ENCODE measurements around the gene IFT27.
"Not testable (repeated sequence)": the region's sequence is repeated elsewhere in the genome, so short reads cannot be mapped to it uniquely, and the experiment has no call there.

Gene IFT27

DNA sequence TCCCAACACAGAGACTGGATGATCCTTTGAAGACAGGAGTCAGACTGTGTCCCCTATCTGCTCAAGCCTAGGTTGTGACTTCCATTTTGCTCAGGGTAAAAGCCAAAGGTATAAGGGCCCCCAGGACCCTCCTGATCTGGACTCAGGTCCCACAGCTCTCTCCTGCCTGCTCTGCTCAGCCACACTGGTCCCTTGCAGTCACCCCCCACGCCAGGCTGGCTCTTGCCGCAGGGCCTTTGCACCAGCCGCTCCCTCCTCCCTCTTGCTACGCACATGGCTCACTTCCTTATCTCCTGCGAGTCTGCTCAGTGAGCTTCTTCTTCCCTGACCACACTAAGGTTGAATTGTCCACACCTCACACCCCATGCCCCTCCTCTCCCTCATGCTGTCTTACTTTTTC lies 44.0 kb downstream of the IFT27 start:
- H3K4me3 ChIP-seq (ENCODE audit: low read depth, low read length): no peak overlapping the region
- H3K4me1 ChIP-seq (ENCODE audit: control insufficient read depth, insufficient read depth, low read length): no peaks in the 10 kb centered on the region
- H3K9ac ChIP-seq (ENCODE audit: low read length): no peak overlapping the region
- no peaks in the 10 kb centered on the region for H3K36me3 ChIP-seq (ENCODE audit: control insufficient read depth, insufficient read depth, low read length)
- no peaks in the 10 kb centered on the region for H3K9me3 ChIP-seq (ENCODE audit: control insufficient read depth, insufficient read depth, low read depth, low read length)
- H3K27ac ChIP-seq (ENCODE audit: low read depth, low read length): no peak overlapping the region
- H3K27me3 ChIP-seq (ENCODE audit: control insufficient read depth, insufficient read depth, low read length): peaks cover 10% of the 10 kb centered on the region; the same call in 1 of the 2 replicates

GRCh38 chr22:36731321-36731720 lies 44.6 kb downstream of the IFT27 start:
- H3K4me1 ChIP-seq (ENCODE audit: control insufficient read depth, insufficient read depth, low read length); H3K4me3 ChIP-seq (ENCODE audit: low read depth, low read length); H3K36me3 ChIP-seq (ENCODE audit: control insufficient read depth, insufficient read depth, low read length); H3K27ac ChIP-seq (ENCODE audit: low read depth, low read length); H3K9me3 ChIP-seq (ENCODE audit: control insufficient read depth, insufficient read depth, low read depth, low read length); H3K9ac ChIP-seq (ENCODE audit: low read length): not testable (repeated sequence)
- peaks cover 11% of the 10 kb centered on the region; the same call in 1 of the 2 replicates for H3K27me3 ChIP-seq (ENCODE audit: control insufficient read depth, insufficient read depth, low read length)

DNA sequence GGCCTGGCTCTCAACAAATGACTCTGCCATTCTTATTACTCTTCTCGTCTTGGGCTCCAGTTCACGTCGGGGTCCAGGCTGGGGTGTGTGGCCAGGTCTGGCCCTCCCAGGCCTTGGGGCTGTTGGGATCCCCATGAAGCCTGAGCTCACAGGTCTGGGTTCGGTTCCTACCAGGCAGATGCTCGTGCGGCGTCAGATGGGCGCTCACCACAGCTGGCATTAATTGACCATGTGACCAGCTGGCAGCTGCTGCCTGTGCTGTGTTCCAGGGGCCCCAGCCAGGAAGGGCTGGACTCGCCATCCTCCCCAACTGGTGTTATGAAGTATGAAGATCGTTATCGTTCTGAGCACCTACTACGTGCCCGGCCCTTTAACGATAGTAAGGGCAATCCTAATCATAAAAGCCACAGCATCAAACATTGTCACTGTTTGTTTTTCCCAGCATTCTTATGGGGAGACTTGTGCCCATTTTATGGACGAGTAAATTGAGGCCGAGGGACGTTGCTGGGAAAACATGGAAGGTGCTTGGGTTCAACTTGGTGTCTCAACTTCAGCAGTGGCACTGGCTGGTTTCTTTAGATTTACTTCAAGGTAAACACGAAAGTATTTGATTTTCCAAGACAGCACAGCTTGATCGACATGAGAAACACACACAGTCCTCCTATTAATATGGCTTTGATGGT lies 45.6 kb downstream of the IFT27 start:
- Histone ChIP-seq H3K4me3 (ENCODE audit: low read depth, low read length) (no peak overlapping the region), H3K9ac (ENCODE audit: low read length) (no peak overlapping the region), H3K9me3 (ENCODE audit: control insufficient read depth, insufficient read depth, low read depth, low read length) (no peaks in the 10 kb centered on the region), H3K27ac (ENCODE audit: low read depth, low read length) (no peak overlapping the region), H3K36me3 (ENCODE audit: control insufficient read depth, insufficient read depth, low read length) (no peaks in the 10 kb centered on the region), H3K4me1 (ENCODE audit: control insufficient read depth, insufficient read depth, low read length) (no peaks in the 10 kb centered on the region), H3K27me3 (ENCODE audit: control insufficient read depth, insufficient read depth, low read length) (0 out of 2 replicates have a peak, but pooled peaks cover 4% of the 10 kb centered on the region)

DNA sequence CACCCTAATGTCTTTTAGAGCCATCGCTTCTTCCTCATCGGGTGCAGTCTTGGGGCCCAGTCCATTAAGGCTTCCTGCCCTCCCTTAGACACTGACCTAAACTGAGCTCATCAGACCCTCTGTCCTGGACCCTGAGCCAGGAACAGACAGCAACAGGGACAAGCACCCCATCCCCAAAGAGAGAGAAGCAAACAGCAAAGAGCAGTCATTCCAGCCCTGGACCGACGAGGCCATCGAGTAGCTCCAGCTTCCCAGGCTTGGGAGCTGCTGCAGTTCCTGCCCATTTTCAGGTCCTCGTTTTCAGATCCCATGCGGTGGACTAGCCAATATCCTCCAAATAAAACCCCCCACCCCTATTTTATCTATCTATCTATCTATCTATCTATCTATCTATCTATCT lies 46.6 kb downstream of the IFT27 start:
- no peak overlapping the region for H3K27ac ChIP-seq (ENCODE audit: low read depth, low read length)
- H3K9ac ChIP-seq (ENCODE audit: low read length): no peak overlapping the region
- H3K27me3 ChIP-seq (ENCODE audit: control insufficient read depth, insufficient read depth, low read length): 0 out of 2 replicates have a peak, but pooled peaks cover 3% of the 10 kb centered on the region
- H3K4me3 ChIP-seq (ENCODE audit: low read depth, low read length): no peak overlapping the region
- H3K36me3 ChIP-seq (ENCODE audit: control insufficient read depth, insufficient read depth, low read length): no peaks in the 10 kb centered on the region
- H3K4me1 ChIP-seq (ENCODE audit: control insufficient read depth, insufficient read depth, low read length): no peaks in the 10 kb centered on the region
- H3K9me3 ChIP-seq (ENCODE audit: control insufficient read depth, insufficient read depth, low read depth, low read length): no peaks in the 10 kb centered on the region

- H3K9ac ChIP-seq (ENCODE audit: low read length): no peak overlapping the region
- no peaks in the 10 kb centered on the region for H3K36me3 ChIP-seq (ENCODE audit: control insufficient read depth, insufficient read depth, low read length)
- no peak overlapping the region for H3K27ac ChIP-seq (ENCODE audit: low read depth, low read length)
- no peak overlapping the region for H3K4me3 ChIP-seq (ENCODE audit: low read depth, low read length)
- 0 out of 2 replicates have a peak, but pooled peaks cover 3% of the 10 kb centered on the region for H3K27me3 ChIP-seq (ENCODE audit: control insufficient read depth, insufficient read depth, low read length)
- no peaks in the 10 kb centered on the region for H3K4me1 ChIP-seq (ENCODE audit: control insufficient read depth, insufficient read depth, low read length)
- no peaks in the 10 kb centered on the region for H3K9me3 ChIP-seq (ENCODE audit: control insufficient read depth, insufficient read depth, low read depth, low read length)
These were observed 47.4 kb downstream of the IFT27 start for GRCh38 chr22:36728505-36728904.

GRCh38 chr22:36727927-36728488 lies 47.9 kb downstream of the IFT27 start:
- Histone ChIP-seq H3K36me3 (ENCODE audit: control insufficient read depth, insufficient read depth, low read length) (no peaks in the 10 kb centered on the region), H3K27ac (ENCODE audit: low read depth, low read length) (no peak overlapping the region), H3K9me3 (ENCODE audit: control insufficient read depth, insufficient read depth, low read depth, low read length) (no peaks in the 10 kb centered on the region), H3K4me3 (ENCODE audit: low read depth, low read length) (no peak overlapping the region), H3K4me1 (ENCODE audit: control insufficient read depth, insufficient read depth, low read length) (no peaks in the 10 kb centered on the region), H3K27me3 (ENCODE audit: control insufficient read depth, insufficient read depth, low read length) (0 out of 2 replicates have a peak, but pooled peaks cover 3% of the 10 kb centered on the region), H3K9ac (ENCODE audit: low read length) (no peak overlapping the region)

DNA sequence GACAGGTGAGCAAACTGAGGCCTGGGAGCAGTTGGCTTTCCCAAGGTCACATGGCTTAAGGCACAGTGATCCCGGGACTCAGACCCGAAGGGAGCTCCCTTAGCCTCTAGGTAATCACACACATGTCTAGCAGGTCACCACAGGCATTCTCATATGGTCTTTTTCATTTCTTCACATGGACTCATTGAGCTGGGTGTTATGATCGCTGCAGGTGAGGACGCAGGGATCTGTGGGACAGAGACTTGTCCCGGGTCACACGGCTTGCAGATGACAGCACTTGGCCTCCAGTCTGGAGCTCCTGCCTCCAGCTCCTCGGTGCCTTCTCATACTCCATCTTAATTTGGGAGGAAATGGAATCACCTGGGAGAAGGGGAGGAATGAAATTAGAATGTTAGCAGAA lies 48.8 kb downstream of the IFT27 start:
- H3K9me3 ChIP-seq (ENCODE audit: control insufficient read depth, insufficient read depth, low read depth, low read length): no peaks in the 10 kb centered on the region

DNA sequence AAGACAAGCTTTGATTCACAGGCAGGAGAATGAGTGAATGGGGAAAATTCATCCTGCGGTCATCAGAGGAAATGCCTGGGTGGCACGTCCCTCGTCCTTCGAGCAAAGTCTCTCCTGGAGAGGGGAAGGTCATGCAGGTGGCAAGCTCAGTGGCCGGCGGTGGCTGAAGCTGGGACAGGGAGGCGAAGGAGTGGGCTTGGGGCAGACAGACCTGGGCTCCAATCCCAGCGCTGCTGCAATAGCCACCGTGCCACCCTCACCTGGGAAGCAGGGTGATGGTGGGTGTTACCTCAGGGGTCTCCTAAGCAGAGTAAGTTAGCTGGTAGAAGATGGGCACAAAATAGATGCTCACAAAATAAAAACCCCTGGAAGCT lies 49.9 kb downstream of the IFT27 start:
- Histone ChIP-seq H3K27me3 (ENCODE audit: control insufficient read depth, insufficient read depth, low read length) (peaks cover 16% of the 10 kb centered on the region), H3K27ac (ENCODE audit: low read depth, low read length) (no peak overlapping the region), H3K9ac (ENCODE audit: low read length) (no peak overlapping the region), H3K36me3 (ENCODE audit: control insufficient read depth, insufficient read depth, low read length) (no peaks in the 10 kb centered on the region), H3K4me1 (ENCODE audit: control insufficient read depth, insufficient read depth, low read length) (no peaks in the 10 kb centered on the region), H3K4me3 (ENCODE audit: low read depth, low read length) (no peak overlapping the region), H3K9me3 (ENCODE audit: control insufficient read depth, insufficient read depth, low read depth, low read length) (no peaks in the 10 kb centered on the region)

More for the DNA sequence above, 48.8 kb downstream of the IFT27 start:
- Histone ChIP-seq H3K27me3 (ENCODE audit: control insufficient read depth, insufficient read depth, low read length) (peaks cover 11% of the 10 kb centered on the region), H3K9ac (ENCODE audit: low read length) (no peak overlapping the region), H3K36me3 (ENCODE audit: control insufficient read depth, insufficient read depth, low read length) (no peaks in the 10 kb centered on the region), H3K27ac (ENCODE audit: low read depth, low read length) (no peak overlapping the region), H3K4me1 (ENCODE audit: control insufficient read depth, insufficient read depth, low read length) (no peaks in the 10 kb centered on the region), H3K4me3 (ENCODE audit: low read depth, low read length) (no peak overlapping the region)

- no peaks in the 10 kb centered on the region for H3K4me1 ChIP-seq (ENCODE audit: control insufficient read depth, insufficient read depth, low read length)
- H3K4me3 ChIP-seq (ENCODE audit: low read depth, low read length): no peak overlapping the region
- H3K9ac ChIP-seq (ENCODE audit: low read length): no peak overlapping the region
- H3K27me3 ChIP-seq (ENCODE audit: control insufficient read depth, insufficient read depth, low read length): peaks cover 21% of the 10 kb centered on the region
- no peaks in the 10 kb centered on the region for H3K36me3 ChIP-seq (ENCODE audit: control insufficient read depth, insufficient read depth, low read length)
- H3K9me3 ChIP-seq (ENCODE audit: control insufficient read depth, insufficient read depth, low read depth, low read length): no peaks in the 10 kb centered on the region
- no peak overlapping the region for H3K27ac ChIP-seq (ENCODE audit: low read depth, low read length)
These were observed 50.4 kb downstream of the IFT27 start for GRCh38 chr22:36725366-36726006.

GRCh38 chr22:36724836-36725235 lies 51.1 kb downstream of the IFT27 start:
- Histone ChIP-seq H3K4me3 (ENCODE audit: low read depth, low read length) (no peak overlapping the region), H3K36me3 (ENCODE audit: control insufficient read depth, insufficient read depth, low read length) (no peaks in the 10 kb centered on the region), H3K9me3 (ENCODE audit: control insufficient read depth, insufficient read depth, low read depth, low read length) (no peaks in the 10 kb centered on the region), H3K9ac (ENCODE audit: low read length) (no peak overlapping the region), H3K27ac (ENCODE audit: low read depth, low read length) (no peak overlapping the region), H3K4me1 (ENCODE audit: control insufficient read depth, insufficient read depth, low read length) (no peaks in the 10 kb centered on the region), H3K27me3 (ENCODE audit: control insufficient read depth, insufficient read depth, low read length) (peaks cover 21% of the 10 kb centered on the region)

- H3K4me1 ChIP-seq (ENCODE audit: control insufficient read depth, insufficient read depth, low read length): no peaks in the 10 kb centered on the region
- no peak overlapping the region for H3K27ac ChIP-seq (ENCODE audit: low read depth, low read length)
- no peak overlapping the region for H3K4me3 ChIP-seq (ENCODE audit: low read depth, low read length)
- no peaks in the 10 kb centered on the region for H3K9me3 ChIP-seq (ENCODE audit: control insufficient read depth, insufficient read depth, low read depth, low read length)
- no peak overlapping the region for H3K9ac ChIP-seq (ENCODE audit: low read length)
- no peaks in the 10 kb centered on the region for H3K36me3 ChIP-seq (ENCODE audit: control insufficient read depth, insufficient read depth, low read length)
- H3K27me3 ChIP-seq (ENCODE audit: control insufficient read depth, insufficient read depth, low read length): peaks cover 20% of the 10 kb centered on the region
These were observed 53.9 kb downstream of the IFT27 start for GRCh38 chr22:36722055-36722454.
